Keratinocyte (primary cell): ENCODE data around the gene RIC3.

Experiments used
- EZH2 ChIP-seq: IDR thresholded peaks from one replicate; pipeline ENCODE4 v1.6.1; 2012; ENCODE audit warnings: inconsistent platforms, mild to moderate bottlenecking, low read length, moderate library complexity
- TF ChIP-seq, protein P1 (sequence below), 3 experiments: IDR thresholded peaks in 1 of 3; conservative IDR thresholded peaks in 1 of 3; optimal IDR thresholded peaks in 1 of 3; 2 replicates in 2 of 3; 3 replicates in 1 of 3; pipeline versions ENCODE3 to v1.5.1; 2011; ENCODE audit warnings: low read length in 3 of 3, mild to moderate bottlenecking in 3 of 3, moderate library complexity in 2 of 3, control low read depth in 1 of 3, inconsistent platforms in 1 of 3; ENCODE audit not compliant: insufficient read depth in 2 of 3; ENCODE audit errors: extremely low read depth in 1 of 3

DNA sequence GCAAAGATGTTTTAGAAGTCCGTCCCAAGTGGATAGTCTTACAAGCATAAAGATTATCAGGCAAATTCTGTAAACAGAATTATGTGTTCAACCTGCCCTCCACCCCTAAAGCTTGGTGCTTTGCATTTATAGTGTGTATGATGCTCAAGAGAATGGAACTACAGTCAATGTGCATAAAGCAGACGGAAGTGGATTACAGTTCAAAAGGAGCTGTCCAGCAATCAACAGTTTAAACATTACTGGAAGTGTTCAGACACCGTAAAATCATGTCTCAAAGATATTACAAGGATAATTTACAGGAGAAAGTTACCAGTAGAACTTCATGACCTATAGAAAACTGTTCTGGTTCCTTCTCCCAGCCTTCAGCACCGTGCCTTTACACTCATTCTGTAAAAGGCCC lies 1.0 kb downstream of the RIC3 start:
- TF ChIP-seq EZH2, result no peak
- TF ChIP-seq, protein P1, sequence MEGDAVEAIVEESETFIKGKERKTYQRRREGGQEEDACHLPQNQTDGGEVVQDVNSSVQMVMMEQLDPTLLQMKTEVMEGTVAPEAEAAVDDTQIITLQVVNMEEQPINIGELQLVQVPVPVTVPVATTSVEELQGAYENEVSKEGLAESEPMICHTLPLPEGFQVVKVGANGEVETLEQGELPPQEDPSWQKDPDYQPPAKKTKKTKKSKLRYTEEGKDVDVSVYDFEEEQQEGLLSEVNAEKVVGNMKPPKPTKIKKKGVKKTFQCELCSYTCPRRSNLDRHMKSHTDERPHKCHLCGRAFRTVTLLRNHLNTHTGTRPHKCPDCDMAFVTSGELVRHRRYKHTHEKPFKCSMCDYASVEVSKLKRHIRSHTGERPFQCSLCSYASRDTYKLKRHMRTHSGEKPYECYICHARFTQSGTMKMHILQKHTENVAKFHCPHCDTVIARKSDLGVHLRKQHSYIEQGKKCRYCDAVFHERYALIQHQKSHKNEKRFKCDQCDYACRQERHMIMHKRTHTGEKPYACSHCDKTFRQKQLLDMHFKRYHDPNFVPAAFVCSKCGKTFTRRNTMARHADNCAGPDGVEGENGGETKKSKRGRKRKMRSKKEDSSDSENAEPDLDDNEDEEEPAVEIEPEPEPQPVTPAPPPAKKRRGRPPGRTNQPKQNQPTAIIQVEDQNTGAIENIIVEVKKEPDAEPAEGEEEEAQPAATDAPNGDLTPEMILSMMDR (optimal IDR thresholded peaks at IDR 0.05 in 1 of 3, IDR thresholded peaks at IDR 0.05 in 1 of 3, conservative IDR thresholded peaks at IDR 0.05 in 1 of 3; ENCODE audit: extremely low read depth in 1 of 3, insufficient read depth in 2 of 3, low read length in 3 of 3), result no peak
